Measurements from ENCODE around the gene FNBP1. TPM values are rescaled to one million over a fixed set of nuclear protein-coding genes. Genes with fewer than 3 reads are reported as not detected.

Gene FNBP1
- total RNA-seq, 3 donors from 2014 or later = 40.9 to 176 (median 42.0) TPM

DNA sequence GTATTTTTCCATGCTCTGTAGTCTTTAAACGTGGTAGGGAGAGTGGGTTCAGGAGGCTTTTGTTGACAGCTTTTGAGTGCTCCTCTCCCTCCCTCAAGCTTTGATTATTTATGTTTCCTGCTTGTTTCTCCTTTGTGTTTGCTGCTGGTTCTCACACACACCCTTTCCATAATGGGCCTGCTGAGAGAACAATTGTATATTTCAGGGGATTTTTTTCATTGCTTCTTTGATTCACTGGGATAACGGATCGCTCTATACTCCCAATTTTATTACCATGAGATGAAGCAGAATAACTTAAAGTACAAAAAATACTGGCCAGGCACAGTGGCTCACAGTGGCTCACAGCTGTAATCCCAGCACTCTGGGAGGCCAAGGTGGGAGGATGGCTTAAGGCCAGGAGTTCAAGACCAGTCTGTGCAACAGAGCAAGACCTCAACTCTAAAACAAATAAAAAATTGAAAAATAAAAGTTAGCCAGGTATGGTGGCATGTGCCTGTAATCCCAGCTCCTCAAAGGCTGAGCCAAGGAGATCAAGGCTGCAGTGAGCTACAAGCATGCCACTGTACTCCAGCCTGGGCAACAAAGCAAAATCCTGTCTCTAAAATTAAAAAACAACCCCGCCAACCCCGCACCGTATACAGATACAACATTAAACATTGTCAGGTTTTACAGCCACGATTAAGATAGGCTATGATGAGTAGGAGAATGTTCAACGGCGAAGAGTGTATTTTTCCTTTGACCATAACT lies 140.8 kb downstream of the FNBP1 start:
- ATAC-seq (no peak), DNase-seq (no peak)
- intact Hi-C loops (cut with DNase I, micrococcal nuclease) = no loop called here
- Histone ChIP-seq H3K4me3 (no peak overlapping the region), H3K4me1 (ENCODE audit: low read depth) (no peaks in the 10 kb centered on the region), H3K36me3 (ENCODE audit: low read depth) (no peaks in the 10 kb centered on the region), H3K9me3 (no peaks in the 10 kb centered on the region)
- TF ChIP-seq CTCF (IDR thresholded peaks at IDR 0.05) = no peak

- no peaks in the 10 kb centered on the region for H3K4me1 ChIP-seq (ENCODE audit: low read depth)
- TF ChIP-seq CTCF (IDR thresholded peaks at IDR 0.05) = no peak
- H3K36me3 ChIP-seq (ENCODE audit: low read depth) = no peaks in the 10 kb centered on the region
- intact Hi-C loops (cut with DNase I, micrococcal nuclease) = no loop called here
- DNase-seq = no peak
- H3K9me3 ChIP-seq = no peaks in the 10 kb centered on the region
- H3K4me3 ChIP-seq = no peak overlapping the region
- peak; percentile 56 for ATAC-seq
Measured at GRCh38 chr9:129900263-129901027, 142.5 kb downstream of the FNBP1 start.

GRCh38 chr9:129899620-129900019 lies 143.4 kb downstream of the FNBP1 start:
- no peak for ATAC-seq

DNA sequence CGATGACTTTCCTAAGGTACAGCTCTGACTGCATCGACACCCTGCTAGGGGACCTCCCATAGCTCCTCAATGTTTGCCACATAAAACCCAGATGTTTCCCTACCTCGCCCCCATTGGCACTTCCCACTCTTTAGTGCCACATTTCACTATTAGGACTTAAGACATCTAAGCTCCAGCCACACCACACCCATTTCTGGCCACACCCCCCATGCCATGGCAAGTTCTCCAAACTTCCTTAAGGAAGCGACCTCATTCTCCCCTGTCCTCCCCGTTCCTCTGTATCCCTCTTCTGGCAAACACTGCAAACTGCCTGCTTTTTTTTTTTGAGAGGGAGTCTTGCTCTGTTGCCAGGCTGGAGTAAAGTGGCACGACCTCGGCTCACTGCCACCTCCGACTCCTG lies 144.8 kb downstream of the FNBP1 start:
- no peaks in the 10 kb centered on the region for H3K36me3 ChIP-seq (ENCODE audit: low read depth)
- DNase-seq = peak in 1 of 3 donors; percentile 38

More at GRCh38 chr9:129899620-129900019, 143.4 kb downstream of the FNBP1 start:
- Histone ChIP-seq H3K9me3 (no peaks in the 10 kb centered on the region), H3K4me1 (ENCODE audit: low read depth) (no peaks in the 10 kb centered on the region), H3K36me3 (ENCODE audit: low read depth) (no peaks in the 10 kb centered on the region), H3K4me3 (no peak overlapping the region)
- no peak for DNase-seq
- intact Hi-C loops (cut with DNase I, micrococcal nuclease) = no loop called here
- TF ChIP-seq CTCF (IDR thresholded peaks at IDR 0.05) = no peak

DNA sequence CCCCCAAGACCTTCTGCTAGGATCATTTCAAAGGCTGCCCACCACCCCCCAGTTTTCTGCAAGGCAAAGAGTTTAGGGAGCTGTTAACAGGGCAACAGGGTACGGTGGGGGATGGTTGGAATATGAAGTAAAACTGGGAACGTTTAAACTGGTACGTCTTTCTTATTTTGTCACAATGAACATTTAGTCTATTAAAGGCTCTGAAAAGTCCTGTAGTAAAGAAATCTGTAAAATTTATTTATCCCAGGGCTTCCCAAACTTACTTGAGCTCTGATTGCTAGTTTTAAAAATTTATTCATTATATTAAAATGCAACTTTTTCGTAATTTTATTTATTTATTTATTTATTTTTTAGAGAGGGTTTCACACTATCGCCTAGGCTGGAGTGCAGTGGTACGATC lies 145.7 kb downstream of the FNBP1 start:
- no peaks in the 10 kb centered on the region for H3K9me3 ChIP-seq
- H3K36me3 ChIP-seq (ENCODE audit: low read depth) = no peaks in the 10 kb centered on the region
- ATAC-seq = no peak
- H3K4me1 ChIP-seq (ENCODE audit: low read depth) = no peaks in the 10 kb centered on the region
- intact Hi-C loops (cut with DNase I, micrococcal nuclease) = no loop called here
- DNase-seq = no peak
- no peak for TF ChIP-seq CTCF (IDR thresholded peaks at IDR 0.05)
- H3K4me3 ChIP-seq = no peak overlapping the region

More for the DNA sequence above, 144.8 kb downstream of the FNBP1 start:
- ATAC-seq = peak; percentile 61
- no peak overlapping the region for H3K4me3 ChIP-seq
- no peak for TF ChIP-seq CTCF (IDR thresholded peaks at IDR 0.05)
- H3K4me1 ChIP-seq (ENCODE audit: low read depth) = no peaks in the 10 kb centered on the region
- H3K9me3 ChIP-seq = no peaks in the 10 kb centered on the region
- intact Hi-C loops (cut with DNase I, micrococcal nuclease) = no loop called here
